ENCODE results near the gene ITPKB.

DNA sequence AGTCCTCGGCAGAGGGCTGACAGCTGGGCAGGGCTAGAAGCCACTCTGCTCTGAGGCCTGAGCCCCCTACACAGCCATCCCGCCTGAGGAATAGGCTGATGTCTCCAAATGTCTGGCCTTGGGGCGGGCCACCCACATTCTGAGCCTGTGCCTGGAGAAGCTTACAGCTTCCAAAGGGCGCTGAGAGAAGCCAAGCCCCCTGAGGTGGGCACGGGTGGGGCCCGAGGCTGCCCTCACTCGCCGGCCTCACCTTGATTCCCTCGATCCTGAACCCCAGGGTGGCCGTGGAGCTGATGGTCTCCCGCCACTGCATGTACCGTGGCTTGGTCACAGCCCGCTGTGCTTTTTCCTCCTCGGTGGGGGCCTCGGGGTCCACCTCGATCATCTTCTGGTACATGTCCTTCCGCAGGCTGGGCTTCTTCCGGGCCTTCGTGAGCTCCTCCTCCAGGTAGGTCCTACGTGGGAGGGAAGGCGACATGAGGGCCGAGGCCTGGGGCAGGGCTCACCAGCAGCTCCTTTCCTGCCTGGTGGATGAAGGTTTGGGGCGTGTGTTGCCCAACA is 97.3 kb downstream of the ITPKB start:
- TF ChIP-seq, protein P1, sequence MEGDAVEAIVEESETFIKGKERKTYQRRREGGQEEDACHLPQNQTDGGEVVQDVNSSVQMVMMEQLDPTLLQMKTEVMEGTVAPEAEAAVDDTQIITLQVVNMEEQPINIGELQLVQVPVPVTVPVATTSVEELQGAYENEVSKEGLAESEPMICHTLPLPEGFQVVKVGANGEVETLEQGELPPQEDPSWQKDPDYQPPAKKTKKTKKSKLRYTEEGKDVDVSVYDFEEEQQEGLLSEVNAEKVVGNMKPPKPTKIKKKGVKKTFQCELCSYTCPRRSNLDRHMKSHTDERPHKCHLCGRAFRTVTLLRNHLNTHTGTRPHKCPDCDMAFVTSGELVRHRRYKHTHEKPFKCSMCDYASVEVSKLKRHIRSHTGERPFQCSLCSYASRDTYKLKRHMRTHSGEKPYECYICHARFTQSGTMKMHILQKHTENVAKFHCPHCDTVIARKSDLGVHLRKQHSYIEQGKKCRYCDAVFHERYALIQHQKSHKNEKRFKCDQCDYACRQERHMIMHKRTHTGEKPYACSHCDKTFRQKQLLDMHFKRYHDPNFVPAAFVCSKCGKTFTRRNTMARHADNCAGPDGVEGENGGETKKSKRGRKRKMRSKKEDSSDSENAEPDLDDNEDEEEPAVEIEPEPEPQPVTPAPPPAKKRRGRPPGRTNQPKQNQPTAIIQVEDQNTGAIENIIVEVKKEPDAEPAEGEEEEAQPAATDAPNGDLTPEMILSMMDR (IDR thresholded peaks at IDR 0.05), result no peak
- TF ChIP-seq POLR2A (IDR thresholded peaks at IDR 0.05), result no peak

All from ovary (tissue), 3 donors.